ENCODE results near the gene MPRIP. TPM values are rescaled to one million over a fixed set of nuclear protein-coding genes. Genes with fewer than 3 reads are reported as not detected.

MPRIP gene
- total and polyA plus RNA-seq, 2 donors (not counting 3 experiments of a cell fraction or from before 2014, with no cell fraction given) = 94.6 to 246 TPM

GRCh38 chr17:17190188-17190587, 147.9 kb downstream of the MPRIP start:
- no peak overlapping the region for H3K4me2 ChIP-seq (ENCODE audit: insufficient read depth, low read length)
- H2AFZ ChIP-seq (ENCODE audit: low read depth, low read length) = no peak overlapping the region
- BruUV-seq (replicated peaks) = no TSS peak
- ChIA-PET POLR2A (no interaction called here), CTCF (interaction anchor here (1.3 to 3.4 kb wide), 5 partner anchors 9 to 49 kb away, joined by 3 to 16 read pairs (median 6); no protein-coding TSS in a partner anchor)
- H3K27me3 ChIP-seq (ENCODE audit: control insufficient read depth in 2 of 2, insufficient read depth in 2 of 2, low read length in 2 of 2) = no peaks in the 10 kb centered on the region
- H3K36me3 ChIP-seq (ENCODE audit: control insufficient read depth in 2 of 2, extremely low read depth in 1 of 2, insufficient read depth in 2 of 2, low read length in 2 of 2) = peaks cover 0 to 2% of the 10 kb centered on the region in 2 experiments
- no peaks in the 10 kb centered on the region for H3K9me1 ChIP-seq (replicated peaks; ENCODE audit: control insufficient read depth, extremely low read depth, insufficient read depth, low read length)
- peaks cover 32% of the 10 kb centered on the region for H3K4me1 ChIP-seq (ENCODE audit: control insufficient read depth, extremely low read depth, insufficient read depth, low read length)
- no peaks in the 10 kb centered on the region for H3K9me3 ChIP-seq (replicated peaks; ENCODE audit: control insufficient read depth, insufficient read depth, low read length)
- intact Hi-C loops (cut with micrococcal nuclease) = loop anchor here (2.0 to 5.0 kb wide), 2 partner anchors 47 to 193 kb away; partner anchors contain the start of gene FLCN
- TF ChIP-seq FOS (IDR thresholded peaks at IDR 0.05; ENCODE audit: borderline replicate concordance, insufficient read depth, low read length) (no peak), EZH2 (IDR thresholded peaks at IDR 0.05; ENCODE audit: borderline replicate concordance, low read depth, low read length, severe bottlenecking) (no peak), GATA2 (IDR thresholded peaks at IDR 0.05; ENCODE audit: insufficient read depth, insufficient read length, low read depth, low read length) (no peak), MAX (IDR thresholded peaks at IDR 0.05; ENCODE audit: insufficient read depth, insufficient read length) (no peak), POLR2AphosphoS5 (IDR thresholded peaks at IDR 0.05; ENCODE audit: insufficient read depth, low read depth, low read length) (no peak), MYC (IDR thresholded peaks at IDR 0.05; ENCODE audit: low read depth, low read length) (no peak), CTCF (IDR thresholded peaks at IDR 0.05; ENCODE audit: extremely low read depth in 1 of 2, insufficient read depth in 1 of 2, low read depth in 1 of 2, low read length in 2 of 2) (no peak), POLR2A (IDR thresholded peaks at IDR 0.05; ENCODE audit: low read depth, low read length) (no peak), JUN (IDR thresholded peaks at IDR 0.05; ENCODE audit: borderline replicate concordance, insufficient read depth, insufficient read length, low read depth) (no peak)
- H3K79me2 ChIP-seq (ENCODE audit: control insufficient read depth, insufficient read depth, low read length) = no peaks in the 10 kb centered on the region
- FAIRE-seq (no peak), DNase-seq (ENCODE audit: low read depth, low spot score) (no peak)
- H3K27ac ChIP-seq (ENCODE audit: insufficient read depth, low read depth, low read length) = peak overlapping the region; percentile 13
- H3K9ac ChIP-seq (replicated peaks; ENCODE audit: extremely low read depth, insufficient read depth, low read length) = no peak overlapping the region
- no peak overlapping the region for H3K4me3 ChIP-seq (replicated peaks in 1 of 3; ENCODE audit: insufficient read depth in 1 of 3, low read depth in 1 of 3, low read length in 3 of 3)
- H4K20me1 ChIP-seq (replicated peaks; ENCODE audit: control insufficient read depth, extremely low read depth, insufficient read depth, low read length) = no peaks in the 10 kb centered on the region
- dilution Hi-C loops (cut with MboI; ENCODE audit: extremely low pct_ligation_motif_present, low sequenced_read_pairs) = no loop called here

Measured in endothelial cell of umbilical vein (primary cell).